KMS-11 (cell line): Measurements from ENCODE around the gene PIEZO2.

Source experiments
- H2AFZ ChIP-seq: fragments of 200-600 bp; sonication (generic); 2 replicates; pipeline ENCODE4 v1.6.1; 2016; ENCODE audit warnings: antibody characterized with exemption, mixed run types, low read depth
- H3K27ac ChIP-seq: fragments of 200-600 bp; sonication (generic); 2 replicates; pipeline ENCODE4 v1.6.1; 2016; ENCODE audit warnings: mild to moderate bottlenecking, mixed run types
- H3K27me3 ChIP-seq: fragments of 200-600 bp; sonication (generic); 2 replicates; pipeline ENCODE4 v1.6.1; 2017; ENCODE audit warnings: mild to moderate bottlenecking, low read depth, mixed run types, moderate library complexity; ENCODE audit not compliant: insufficient read depth
- H3K36me3 ChIP-seq: fragments of 200-600 bp; sonication (generic); 2 replicates; pipeline ENCODE4 v1.6.1; 2017; ENCODE audit warnings: mild to moderate bottlenecking, mixed run types; ENCODE audit not compliant: insufficient read depth
- H3K4me1 ChIP-seq: fragments of 200-600 bp; sonication (generic); 2 replicates; pipeline ENCODE4 v1.6.1; 2016; ENCODE audit warnings: mild to moderate bottlenecking, low read depth, mixed run types; ENCODE audit not compliant: poor library complexity, severe bottlenecking
- H3K4me2 ChIP-seq: fragments of 200-600 bp; sonication (generic); 2 replicates; pipeline ENCODE4 v1.7.0; 2016; ENCODE audit warnings: mild to moderate bottlenecking, mixed run types
- H3K4me3 ChIP-seq: fragments of 200-600 bp; sonication (generic); IDR thresholded peaks from 2 replicates; pipeline ENCODE4 v1.6.1; 2017; ENCODE audit warnings: low read depth, low read length, mixed read lengths; ENCODE audit not compliant: insufficient read depth
- H3K79me2 ChIP-seq: fragments of 200-600 bp; sonication (generic); 2 replicates; pipeline ENCODE4 v1.6.1; 2016; ENCODE audit warnings: low read depth, mixed run types; ENCODE audit not compliant: insufficient read depth
- H3K9ac ChIP-seq: fragments of 200-600 bp; sonication (generic); 2 replicates; pipeline ENCODE4 v1.6.1; 2016; ENCODE audit warnings: mild to moderate bottlenecking, mixed run types
- H4K20me1 ChIP-seq: fragments of 200-600 bp; sonication (generic); 2 replicates; pipeline ENCODE4 v1.6.1; 2016; ENCODE audit warnings: mild to moderate bottlenecking, mixed run types; ENCODE audit not compliant: insufficient read depth
- CTCF ChIP-seq: fragments of 200-600 bp; sonication (generic); conservative IDR thresholded peaks from 2 replicates; pipeline ENCODE4 v1.6.1; 2017; ENCODE audit warnings: low read depth, mild to moderate bottlenecking, antibody characterized with exemption, low read length, moderate library complexity, mixed read lengths

Gene PIEZO2

GRCh38 chr18:11078491-11078890 lies 70.9 kb downstream of the PIEZO2 start:
- TF ChIP-seq CTCF = no peak
- no peak overlapping the region for H3K27ac ChIP-seq
- no peak overlapping the region for H3K4me2 ChIP-seq
- no peaks in the 10 kb centered on the region for H3K36me3 ChIP-seq
- H4K20me1 ChIP-seq = no peaks in the 10 kb centered on the region
- H3K4me1 ChIP-seq = peaks cover 8% of the 10 kb centered on the region
- H2AFZ ChIP-seq = no peak overlapping the region
- no peak overlapping the region for H3K4me3 ChIP-seq
- H3K27me3 ChIP-seq = no peaks in the 10 kb centered on the region
- H3K79me2 ChIP-seq = no peaks in the 10 kb centered on the region
- no peak overlapping the region for H3K9ac ChIP-seq

GRCh38 chr18:11077548-11078187 lies 71.7 kb downstream of the PIEZO2 start:
- TF ChIP-seq CTCF = no peak
- Histone ChIP-seq H3K9ac (no peak overlapping the region), H2AFZ (no peak overlapping the region), H3K4me1 (peaks cover 8% of the 10 kb centered on the region), H3K79me2 (no peaks in the 10 kb centered on the region), H3K4me2 (no peak overlapping the region), H4K20me1 (no peaks in the 10 kb centered on the region), H3K27me3 (no peaks in the 10 kb centered on the region), H3K27ac (no peak overlapping the region), H3K4me3 (no peak overlapping the region), H3K36me3 (no peaks in the 10 kb centered on the region)

- Histone ChIP-seq H3K27me3 (no peaks in the 10 kb centered on the region), H3K4me1 (no peaks in the 10 kb centered on the region), H3K27ac (no peak overlapping the region), H3K4me2 (no peak overlapping the region), H4K20me1 (no peaks in the 10 kb centered on the region), H3K9ac (no peak overlapping the region), H3K36me3 (no peaks in the 10 kb centered on the region), H3K79me2 (no peaks in the 10 kb centered on the region), H3K4me3 (no peak overlapping the region), H2AFZ (no peak overlapping the region)
- TF ChIP-seq CTCF = no peak
Observed at GRCh38 chr18:11074889-11075288, 74.5 kb downstream of the PIEZO2 start.

GRCh38 chr18:11073971-11074370 lies 75.4 kb downstream of the PIEZO2 start:
- Histone ChIP-seq H3K9ac (no peak overlapping the region), H3K27me3 (no peaks in the 10 kb centered on the region), H3K4me3 (no peak overlapping the region), H3K27ac (no peak overlapping the region), H3K4me2 (no peak overlapping the region), H4K20me1 (no peaks in the 10 kb centered on the region), H3K4me1 (no peaks in the 10 kb centered on the region), H3K36me3 (no peaks in the 10 kb centered on the region), H3K79me2 (no peaks in the 10 kb centered on the region), H2AFZ (no peak overlapping the region)
- TF ChIP-seq CTCF = no peak
